Upper lobe of left lung (tissue), 4 donors: ENCODE results near the gene CHD5.

Experiments
- EP300 ChIP-seq, 4 donors: sonication (generic); formaldehyde crosslinking; IDR thresholded peaks; one replicate each; pipeline ENCODE4 v1.5.1; 2017; ENCODE audit warnings: antibody characterized with exemption in 4 of 4, control low read depth in 2 of 4
- POLR2AphosphoS5 ChIP-seq, 2 donors: sonication (generic); formaldehyde crosslinking; IDR thresholded peaks; one replicate each; pipeline ENCODE4 v1.5.1; 2017; ENCODE audit warnings: antibody characterized with exemption in 2 of 2
- TF ChIP-seq, protein P1 (sequence below), 6 experiments: fragments of 450-650 bp in 4 of 6; fragments of 200-600 bp in 2 of 6; sonication (generic) in 2 of 6; IDR thresholded peaks; one replicate each; pipeline ENCODE4 v1.5.1; 2016 to 2019; ENCODE audit warnings: antibody characterized with exemption in 6 of 6

DNA sequence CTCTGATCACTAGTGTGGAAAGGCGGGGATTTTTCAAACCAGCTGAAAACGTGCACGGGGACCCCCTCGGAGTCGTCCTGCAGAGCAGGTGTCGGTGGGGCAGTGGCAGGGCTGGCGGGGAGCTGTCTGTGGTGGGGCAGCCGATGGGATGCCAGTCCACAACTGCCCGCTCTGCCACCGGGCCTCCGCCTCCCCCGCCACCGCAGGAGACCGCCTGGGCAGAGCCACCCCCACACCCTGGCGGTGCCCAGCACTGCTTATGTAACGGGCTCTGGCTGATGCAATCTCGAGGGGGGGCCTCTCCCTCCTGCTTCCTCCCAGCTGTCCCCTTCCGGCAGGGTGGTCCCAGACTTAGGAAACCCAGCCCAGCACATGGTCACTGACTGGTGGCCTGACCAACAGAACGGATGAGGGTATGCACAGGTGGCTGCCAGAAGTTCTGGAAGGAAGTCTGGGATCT lies 9.3 kb downstream of the CHD5 start:
- TF ChIP-seq, protein P1, sequence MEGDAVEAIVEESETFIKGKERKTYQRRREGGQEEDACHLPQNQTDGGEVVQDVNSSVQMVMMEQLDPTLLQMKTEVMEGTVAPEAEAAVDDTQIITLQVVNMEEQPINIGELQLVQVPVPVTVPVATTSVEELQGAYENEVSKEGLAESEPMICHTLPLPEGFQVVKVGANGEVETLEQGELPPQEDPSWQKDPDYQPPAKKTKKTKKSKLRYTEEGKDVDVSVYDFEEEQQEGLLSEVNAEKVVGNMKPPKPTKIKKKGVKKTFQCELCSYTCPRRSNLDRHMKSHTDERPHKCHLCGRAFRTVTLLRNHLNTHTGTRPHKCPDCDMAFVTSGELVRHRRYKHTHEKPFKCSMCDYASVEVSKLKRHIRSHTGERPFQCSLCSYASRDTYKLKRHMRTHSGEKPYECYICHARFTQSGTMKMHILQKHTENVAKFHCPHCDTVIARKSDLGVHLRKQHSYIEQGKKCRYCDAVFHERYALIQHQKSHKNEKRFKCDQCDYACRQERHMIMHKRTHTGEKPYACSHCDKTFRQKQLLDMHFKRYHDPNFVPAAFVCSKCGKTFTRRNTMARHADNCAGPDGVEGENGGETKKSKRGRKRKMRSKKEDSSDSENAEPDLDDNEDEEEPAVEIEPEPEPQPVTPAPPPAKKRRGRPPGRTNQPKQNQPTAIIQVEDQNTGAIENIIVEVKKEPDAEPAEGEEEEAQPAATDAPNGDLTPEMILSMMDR (IDR thresholded peaks at IDR 0.05) = no peak
- TF ChIP-seq POLR2AphosphoS5 (IDR thresholded peaks at IDR 0.05) (no peak), EP300 (IDR thresholded peaks at IDR 0.05) (no peak)
